Suppressor macrophage treated with lipopolysaccharide for 1 hour (primary cell): ENCODE measurements around the gene PTPA.

Experiments
- DNase-seq, 3 donors: peaks; one replicate each; pipeline ENCODE4 v3.0.0-alpha.2; 2020 to 2022

Gene PTPA

DNA sequence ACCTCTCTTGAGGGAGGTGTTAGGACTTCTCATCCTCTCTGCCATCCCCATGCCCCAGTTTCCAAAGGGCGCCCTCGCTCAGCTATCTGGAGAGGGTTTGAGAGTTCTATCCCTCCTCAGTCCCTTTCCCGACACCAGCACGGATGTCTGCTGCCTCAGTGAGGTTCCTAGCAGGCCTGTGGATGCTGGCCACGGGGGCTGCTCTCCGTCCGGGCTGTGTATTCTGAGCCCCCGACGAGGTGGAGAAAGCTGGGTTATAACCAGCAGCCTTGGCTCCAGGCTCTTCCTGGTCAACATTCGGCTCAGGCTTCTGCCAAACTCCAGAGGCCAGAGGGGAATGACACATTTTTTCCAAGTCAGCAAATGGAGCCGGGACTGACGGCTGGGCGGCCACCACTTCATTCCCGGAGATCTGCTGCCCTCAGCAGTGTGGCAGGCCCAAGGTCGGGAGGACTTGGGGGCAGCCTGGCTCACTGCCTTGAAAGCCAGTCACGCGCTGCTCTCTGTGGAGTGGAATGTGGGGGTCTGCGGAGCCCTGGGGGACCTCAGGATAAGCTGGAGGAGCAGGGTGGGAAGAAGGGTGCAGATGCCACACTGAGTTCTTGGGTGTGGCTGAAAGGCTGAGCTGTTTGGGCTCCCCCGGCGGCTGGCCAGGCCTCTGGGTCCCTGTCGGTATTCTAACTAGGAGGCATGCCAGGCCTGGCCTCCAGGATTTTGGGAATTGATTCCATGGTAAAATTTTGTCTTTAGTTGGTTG lies 27.4 kb downstream of the PTPA start:
- no peak for DNase-seq

DNA sequence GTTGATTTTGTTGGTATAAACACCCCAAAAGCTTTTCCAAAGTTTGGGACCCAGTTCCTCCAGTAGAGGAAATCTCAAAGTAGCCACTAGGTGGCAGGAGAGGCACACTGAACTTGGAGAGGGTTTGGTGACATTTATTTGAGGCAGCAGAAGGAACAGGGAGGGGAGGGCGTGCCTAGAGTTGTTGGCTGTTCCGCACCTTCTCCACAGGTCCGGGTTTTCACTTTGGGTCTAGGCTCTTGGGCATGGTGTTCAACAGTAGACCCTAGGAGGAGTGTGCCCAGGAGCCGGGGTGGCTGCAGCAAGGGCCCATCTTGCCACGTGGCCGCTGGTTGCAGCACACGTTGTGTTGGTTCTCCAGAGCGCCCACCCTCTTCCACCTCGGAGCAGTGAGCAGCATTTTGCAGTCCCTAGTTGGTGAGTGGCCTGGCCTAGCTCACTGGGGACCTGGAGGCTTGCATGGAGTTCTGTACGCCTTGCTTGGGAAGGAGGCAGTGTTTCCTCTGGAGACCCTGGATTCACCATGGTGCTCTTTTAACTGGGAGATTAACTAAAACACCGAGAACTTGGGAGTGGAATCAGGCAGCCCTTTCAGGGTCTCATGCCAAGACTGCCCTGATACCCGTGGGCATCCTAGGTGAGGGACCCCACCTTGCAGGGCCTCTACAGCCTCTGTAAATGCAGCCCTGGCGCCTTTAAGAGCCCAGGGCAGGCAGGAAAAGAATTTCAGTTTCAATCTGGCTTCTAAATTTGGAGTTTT lies 28.2 kb downstream of the PTPA start:
- peak; percentile 87 to 89 (median 88) for DNase-seq

DNA sequence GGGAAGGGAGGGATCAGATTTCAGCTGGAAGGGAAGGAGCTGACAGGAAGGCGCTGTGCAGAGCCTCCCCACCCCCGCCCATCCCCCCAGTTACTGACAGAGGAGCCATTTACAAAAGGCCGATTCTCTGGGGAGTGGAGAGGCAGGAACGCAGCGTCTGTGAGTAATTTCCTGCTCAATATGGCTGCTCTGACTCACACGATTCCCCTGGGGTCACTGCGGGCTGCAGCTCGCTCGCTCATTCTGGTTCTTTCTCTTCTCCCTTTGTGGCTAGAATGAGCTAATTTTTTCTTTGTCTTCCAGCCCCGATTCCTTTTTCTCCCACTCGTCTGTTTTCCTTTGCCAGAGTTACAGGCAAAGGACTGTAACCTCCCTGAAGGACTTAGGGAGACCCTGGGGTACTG lies 28.8 kb downstream of the PTPA start:
- DNase-seq, result peak; percentile 94 to 97 (median 95)

DNA sequence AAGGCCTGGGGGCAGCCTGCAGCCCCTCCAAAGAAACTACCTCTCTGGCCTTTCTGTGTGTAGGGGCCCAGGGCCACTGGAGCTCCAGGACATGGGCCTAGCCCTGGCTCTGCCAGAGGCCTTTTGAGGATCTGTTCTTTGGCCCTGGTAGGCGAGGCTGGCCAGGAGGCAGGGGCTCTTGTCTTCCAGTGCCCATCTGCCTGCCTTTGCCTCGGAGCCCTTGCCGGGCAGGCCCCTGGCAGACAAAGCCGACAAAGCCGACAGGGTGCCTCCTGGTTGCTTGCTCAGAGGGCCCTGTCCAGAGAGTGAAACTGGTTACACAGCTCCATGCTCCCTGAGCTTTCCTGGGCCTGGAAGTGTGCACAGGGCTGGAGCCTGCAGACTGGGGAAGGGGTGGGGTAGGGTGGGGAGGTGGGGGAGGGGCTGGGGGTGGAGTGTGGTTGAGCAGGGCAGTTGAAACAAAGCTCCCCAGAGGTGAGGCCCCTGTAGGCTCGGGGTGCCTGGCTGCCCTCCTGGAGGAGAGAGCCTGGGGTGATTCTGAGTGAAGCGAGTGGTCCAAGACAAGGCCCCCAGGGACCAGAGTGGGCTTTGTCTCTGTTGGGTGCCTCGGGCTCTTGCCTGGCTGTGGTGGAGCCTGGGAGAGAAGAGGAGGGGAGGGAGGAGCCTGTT lies 29.3 kb downstream of the PTPA start:
- peak; percentile 15 to 29 (median 27) for DNase-seq

DNA sequence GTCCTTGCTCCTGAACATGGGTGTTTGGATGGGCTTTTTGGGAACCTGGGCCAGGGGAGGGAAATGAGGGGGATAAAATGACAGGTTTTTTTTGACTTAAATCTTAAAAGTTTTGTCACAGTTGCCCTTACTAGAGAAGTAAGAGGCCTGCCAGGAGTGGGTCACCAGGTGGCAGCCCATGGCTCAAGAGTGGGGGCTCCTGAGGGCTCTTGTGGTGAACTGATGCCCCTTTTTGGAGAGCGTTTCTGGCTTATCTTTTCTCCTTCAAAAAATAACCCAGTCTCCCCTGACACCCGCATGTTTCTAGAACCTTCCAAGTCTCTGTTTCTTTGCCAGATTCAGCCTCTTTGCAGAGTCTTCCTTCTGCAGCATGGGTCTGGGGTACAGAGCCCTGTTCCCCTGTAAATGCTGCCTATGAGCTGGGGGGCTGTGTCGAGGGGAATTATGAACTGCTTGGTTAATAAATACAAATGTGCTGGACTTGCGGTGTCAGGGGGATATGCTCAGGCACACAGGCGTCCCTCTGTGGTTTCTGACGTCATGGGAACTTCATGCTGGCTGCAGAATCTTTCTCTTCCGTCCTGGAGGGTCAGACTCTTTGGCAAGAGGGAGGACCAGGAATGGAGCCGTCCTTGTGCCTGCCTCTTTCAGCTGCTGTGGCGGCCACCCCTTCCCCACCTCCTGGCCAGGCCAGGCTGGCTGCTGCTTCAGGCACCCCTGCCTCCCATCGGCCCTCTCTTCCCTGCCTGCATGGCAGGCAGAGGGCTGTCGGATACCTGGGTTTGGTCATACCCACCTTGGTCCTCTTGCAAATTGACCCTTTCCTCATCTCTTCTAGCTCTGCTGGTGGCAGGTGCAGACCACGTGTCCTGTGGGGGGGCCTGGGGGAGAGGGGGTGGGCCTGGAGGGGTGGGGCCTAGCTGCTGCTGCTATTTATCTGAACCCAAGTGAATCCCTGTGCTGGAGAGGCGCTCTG lies 30.1 kb downstream of the PTPA start:
- DNase-seq, result peak; percentile 84 to 88 (median 87)

DNA sequence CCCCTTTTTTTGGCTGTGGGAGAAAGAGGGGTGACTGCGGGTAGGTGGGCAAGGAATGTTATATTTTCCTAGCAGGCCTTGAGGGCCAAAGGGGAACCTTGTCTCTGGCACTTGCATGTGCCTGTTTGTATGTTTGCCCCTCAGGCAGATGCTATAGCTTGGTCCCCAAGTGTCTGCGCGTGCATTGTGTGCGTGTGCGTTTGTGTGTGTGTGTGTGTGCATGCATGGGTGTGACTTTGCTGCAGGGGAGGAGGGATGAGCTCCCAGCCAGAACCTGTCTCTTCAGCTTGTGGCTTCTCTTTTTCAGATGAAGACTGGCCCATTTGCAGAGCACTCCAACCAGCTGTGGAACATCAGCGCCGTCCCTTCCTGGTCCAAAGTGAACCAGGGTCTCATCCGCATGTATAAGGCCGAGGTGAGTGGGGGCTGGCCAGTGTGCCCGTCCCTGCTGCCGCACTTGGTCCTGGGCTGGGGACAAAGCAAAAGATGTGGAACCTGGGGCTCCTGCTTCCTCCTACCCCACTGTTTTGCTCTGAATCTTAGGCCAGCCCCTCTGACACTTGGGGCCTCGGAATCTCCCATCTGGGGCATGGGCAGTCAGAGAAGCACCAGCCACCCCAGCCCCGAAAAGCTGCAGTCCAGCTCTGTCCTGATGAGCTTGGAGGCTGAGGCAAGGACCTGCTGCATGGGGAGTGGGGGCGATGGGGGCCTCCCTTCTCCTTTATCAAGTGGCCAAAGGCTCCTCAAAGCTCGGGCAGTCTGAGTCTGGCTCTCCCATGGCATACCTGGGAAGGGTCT lies 31.1 kb downstream of the PTPA start:
- no peak for DNase-seq

DNA sequence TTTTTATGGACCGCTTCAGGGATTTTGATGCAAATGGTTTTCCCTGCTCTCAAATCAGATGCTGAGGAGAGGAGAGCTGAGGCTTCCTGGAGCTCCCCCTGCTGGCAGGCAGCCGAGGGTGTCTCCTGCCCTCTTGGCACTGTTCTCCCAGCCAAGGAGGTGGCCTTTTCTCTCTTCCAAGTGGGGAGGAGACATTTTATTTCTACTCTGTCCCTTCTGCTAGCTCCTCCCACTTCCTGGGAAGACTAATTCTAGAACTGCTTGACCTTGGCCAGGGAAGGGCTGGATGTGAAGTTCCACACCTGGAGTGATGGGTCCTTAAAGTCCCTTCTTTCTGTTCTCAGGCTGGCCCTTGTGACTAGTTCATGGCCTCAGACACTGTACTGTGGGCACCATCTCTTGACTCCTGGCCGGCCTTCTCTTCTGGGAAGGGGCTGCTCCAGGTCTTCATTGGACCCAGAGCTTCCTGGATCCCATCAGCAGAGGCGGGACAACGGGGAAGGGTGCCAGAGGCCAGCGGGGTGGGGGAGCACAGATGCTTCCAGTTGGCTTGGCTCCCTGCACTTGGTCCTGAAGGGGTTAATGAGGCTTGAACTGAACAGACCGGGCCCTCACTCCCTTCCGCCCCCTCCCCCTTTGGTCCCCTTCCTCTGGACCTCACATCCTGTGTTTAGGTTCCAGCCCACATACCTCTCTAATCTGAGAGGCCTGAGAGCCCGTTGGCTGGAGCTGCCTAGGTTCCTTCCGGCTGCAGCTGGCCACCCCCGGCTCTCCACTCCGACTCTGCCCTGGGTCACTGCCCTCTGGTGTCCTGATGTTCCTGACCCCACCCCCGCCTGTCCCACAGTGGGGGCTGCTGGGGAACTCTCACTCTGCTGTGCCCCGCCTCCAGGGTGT lies 32.1 kb downstream of the PTPA start:
- peak; percentile 79 to 90 (median 83) for DNase-seq

DNA sequence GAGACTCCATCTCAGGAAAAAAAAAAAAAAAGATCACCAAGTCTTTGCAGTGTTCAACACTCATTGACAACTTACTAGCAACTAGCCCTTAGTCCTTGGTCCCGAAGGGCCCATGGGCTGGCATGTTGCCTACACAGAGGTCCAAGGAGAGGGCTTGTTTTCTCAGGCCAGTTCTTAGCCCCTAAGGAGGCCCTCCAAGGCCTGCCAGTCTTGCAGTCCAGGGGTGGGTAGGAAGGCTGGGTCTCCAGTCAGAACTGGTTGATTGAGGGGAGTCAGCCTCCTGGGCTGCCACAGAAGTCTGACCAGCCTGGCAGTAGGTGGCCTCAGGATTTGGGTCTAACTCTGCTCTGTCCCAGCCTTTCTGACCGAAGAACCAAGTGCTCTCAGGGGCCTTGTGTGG lies 34.1 kb downstream of the PTPA start:
- DNase-seq, result no peak

DNA sequence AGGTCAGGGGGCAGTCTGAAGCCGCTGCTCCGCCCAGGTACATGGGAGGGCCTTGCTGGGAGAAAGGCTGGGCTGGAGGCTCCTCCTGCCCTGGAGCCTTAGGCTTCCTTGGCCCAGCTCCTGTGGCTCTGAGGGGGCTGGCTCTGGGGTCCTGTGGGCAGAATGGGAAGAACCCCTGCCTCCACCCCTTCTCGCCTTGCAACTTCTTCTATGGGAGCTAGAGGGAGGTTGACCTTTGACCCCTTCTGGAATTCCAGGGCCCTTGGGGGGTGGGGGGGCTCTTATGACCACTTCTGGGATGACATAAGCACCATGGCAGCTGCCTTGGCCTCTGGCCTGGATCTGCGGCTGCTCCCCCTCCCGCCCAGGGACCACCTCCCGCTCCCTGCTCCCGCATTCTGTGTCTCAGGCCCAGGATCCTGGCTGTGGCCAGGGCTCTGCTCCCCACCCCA lies 34.7 kb downstream of the PTPA start:
- DNase-seq, result no peak

DNA sequence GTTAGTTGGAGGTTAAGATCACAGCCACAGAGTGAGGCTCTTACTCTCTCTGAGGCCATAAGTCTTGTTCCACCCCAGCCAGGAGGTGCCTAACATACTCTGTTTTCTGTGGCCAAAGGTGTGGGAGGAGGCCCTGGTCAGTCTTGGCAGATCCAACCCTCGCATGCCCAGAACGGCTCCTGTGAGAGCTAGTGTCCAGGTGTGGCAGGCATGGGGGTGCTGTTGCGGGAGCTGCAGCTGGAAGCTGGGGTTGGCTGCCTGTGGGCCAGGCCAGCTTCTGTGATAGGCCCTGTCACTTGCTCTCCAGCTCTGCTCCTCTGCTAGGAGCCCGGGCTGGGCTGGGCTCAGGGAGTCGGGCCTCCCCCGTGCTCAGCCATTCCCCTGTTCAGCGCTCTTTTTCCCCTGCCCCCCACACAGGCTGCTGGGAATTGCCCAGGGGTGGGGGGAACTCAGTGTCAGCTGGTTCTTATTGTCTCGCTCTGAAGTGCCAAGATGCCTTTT lies 35.3 kb downstream of the PTPA start:
- no peak for DNase-seq

DNA sequence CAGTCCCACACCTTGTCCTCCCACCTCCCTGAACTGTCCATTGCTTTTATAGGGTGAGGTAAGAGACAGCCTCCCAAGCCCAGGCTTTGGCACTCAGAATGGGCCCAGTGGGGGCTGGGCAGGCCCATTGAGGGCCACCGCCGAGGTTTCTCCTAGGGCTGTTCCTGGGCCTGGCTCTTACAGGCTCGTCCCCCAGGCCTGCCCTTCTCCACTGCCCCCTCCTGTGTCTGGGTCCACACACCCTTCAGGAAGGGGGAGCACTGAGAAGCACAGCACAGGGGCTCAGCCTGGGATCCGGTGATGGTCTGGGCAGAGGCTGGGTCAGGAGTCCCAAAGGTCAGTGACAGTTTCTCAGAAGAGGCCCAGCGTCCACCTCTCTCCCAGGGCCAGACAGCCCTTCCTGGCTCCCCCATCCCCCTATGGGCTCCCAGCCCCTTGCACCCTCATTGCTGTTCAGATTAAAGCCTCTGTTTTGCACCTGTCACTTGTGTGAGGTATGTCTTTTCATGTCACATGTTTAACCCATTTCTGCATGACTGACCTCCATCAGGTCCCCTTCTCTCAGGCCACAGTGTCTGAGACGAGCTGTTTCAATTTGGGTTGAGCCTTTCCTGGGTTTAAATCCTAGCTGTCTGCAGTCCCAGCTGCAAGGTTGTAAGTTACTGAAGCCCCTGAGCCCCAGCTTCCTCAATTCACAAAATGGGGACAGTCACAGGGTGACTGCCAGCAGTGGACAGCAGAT lies 37.4 kb downstream of the PTPA start:
- no peak for DNase-seq

DNA sequence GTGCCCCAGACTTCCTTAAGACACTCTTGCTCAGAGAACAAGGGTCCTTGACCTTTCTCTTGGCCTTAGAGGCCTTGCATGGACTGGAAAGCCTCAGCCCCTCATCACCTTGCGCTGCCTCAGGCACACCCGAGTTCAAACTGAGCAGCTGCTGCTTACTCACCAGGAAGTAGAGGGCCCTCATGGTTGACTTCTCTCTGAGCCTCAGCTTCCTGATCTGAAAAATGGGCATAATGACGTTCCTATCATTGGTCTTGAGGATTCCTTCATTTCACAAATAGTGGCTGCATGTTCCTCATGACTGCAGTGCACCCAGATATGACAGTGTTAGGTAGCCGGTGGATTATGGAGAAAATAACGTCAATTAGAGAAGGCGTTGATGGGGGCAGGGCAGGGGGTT lies 38.2 kb downstream of the PTPA start:
- DNase-seq, result no peak

DNA sequence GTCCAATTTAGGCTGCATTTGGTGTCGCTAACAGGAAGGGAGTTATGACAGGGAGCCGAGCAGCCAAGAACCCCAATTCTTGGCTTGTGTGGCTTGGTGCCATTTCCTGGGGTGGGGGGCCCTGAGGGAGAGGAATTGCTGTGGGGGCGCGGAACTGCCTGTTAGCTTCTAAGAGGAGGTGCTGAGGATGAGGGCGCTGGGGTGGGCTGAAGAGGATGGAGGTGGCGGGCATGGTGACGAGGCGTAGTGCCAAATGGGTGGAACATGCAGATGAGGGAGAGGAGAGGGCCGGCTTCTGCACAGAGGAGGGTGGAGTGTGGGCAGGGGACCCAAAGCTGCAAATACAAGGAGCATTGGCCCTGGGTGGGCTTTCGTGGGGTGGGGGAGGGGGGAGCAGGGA lies 38.9 kb downstream of the PTPA start:
- DNase-seq, result no peak

DNA sequence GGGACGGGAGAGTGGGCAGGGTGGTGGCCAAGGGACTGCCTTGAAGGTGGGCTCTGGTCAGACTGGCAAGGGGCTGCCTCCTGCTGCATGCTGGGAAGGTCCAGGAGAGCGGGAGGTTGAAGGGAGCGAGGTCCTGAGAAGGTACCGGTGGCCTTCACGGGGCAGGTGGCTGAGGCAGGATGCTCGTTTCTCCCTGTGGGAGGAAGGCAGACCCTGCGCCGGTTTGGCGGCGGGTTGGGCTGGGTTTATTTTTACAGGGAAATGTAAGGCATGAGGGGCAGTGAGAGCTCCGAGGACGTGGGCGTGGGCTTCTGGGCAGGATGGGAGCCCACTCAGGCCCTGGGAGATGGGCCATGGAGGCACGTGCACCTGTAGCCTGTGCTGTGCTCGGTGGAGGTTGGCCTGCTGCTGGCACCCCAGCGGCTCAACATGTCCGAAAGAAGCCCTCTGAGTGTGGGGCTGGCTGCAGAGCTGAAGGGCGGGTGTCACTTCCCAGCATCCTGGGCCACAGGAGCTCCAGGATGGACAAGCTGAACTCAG lies 39.5 kb downstream of the PTPA start:
- DNase-seq, result no peak

DNA sequence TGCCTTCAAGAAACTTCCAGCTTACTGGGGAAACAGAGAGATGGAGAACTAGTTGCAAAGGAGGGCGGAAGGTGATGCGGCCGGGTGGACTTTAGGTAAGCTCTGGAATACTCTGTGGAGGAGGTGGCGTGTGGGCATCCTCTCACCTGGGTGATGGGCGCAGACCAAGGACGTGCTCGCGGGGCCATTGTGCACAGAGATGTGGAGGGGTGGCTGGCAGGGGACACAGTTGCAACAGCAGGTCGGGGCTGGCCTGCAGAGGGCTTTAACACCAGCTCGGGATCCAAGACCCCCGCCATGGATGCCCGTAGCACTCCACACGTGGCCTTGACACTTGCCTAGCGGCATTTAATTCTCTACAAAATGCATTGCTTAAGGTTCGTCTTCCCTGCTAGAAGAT lies 40.3 kb downstream of the PTPA start:
- no peak for DNase-seq

DNA sequence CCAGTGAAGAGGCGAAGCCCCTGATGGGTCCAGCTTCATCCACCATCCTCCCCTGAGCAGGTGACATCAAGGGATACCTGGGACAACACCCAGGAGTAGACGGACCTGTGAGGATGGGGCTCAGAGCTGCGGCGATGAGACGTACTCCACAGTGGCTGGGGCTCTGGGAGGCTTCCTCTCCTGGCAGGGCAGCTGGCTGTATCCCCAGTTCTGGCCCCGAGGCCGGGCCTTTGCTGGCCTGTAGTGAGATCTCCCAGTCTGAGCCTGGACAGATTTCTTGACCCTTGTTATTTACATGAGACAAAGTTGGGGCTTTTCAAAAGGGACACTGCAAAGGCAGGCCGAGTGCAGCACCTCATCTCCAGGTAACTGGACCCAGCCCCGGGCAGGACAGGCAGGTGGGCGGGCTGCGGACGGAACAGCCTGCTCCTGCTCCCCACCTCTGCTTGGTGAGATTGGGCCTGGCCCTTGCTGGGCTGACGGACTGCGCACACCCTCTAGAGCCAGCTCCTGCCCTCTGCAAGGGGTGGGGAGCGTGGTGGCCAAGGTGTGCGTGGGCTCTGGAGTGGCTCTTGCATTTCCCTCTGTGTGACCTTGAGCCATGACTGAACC lies 43.8 kb downstream of the PTPA start:
- no peak for DNase-seq

DNA sequence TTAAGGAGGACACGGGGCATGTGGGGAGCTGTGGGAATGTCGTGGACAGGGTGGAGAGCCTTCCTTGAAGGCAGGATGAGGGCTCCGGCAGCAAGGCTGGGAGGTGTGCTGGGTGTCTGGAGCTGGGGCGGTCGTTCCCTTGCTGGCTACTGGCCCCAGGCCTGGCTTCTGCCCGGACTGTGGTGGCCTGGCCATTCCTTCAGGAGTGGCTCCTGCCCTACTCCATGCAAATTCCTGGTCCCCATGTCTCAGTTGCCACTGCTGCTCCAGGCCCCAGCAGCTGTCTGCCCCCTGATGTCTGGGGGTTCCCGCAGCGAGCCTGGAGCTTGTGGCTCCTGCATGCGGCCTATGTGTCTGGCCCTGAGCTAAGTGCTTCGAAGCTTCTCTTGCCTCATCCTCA lies 44.9 kb downstream of the PTPA start:
- DNase-seq, result no peak

DNA sequence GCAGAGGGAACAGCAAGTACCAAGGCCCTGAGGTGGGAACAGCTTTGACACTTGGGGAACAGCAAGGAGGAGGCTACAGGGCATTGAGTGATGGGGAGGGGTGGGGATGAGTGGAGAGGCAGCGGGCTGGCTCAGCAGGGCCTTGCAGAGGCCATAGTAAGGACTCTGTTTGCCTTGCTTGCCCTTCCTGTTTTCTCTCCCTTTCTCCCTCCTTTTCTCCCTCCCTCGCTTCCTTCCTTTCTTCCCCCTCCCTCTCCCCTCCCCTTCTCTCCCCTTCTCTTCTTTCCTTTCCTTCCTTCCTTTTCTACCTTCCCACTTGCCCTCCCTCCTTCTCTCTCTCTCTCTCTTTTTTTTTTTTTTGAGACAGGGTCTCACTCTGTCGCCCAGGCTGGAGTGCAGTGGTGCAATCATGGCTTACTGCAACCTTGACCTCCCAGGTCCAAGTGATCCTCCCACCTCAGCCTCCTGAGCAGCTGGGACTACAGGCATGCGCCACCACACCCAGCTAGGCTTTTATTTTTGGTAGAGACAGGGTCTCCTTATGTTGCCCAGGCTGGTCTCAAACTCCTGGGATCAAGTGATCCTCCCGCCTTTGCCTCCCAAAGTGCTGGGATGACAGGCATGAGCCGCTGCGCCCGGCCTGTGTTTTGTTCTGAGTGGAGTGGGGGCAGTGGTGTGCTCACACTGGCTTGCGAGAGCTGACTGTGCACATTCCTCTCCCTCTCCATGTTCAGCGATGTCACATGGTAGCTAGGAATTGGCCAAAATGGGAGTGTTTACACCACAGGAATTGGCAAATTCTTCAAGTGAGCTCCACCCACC lies 49.7 kb downstream of the PTPA start:
- no peak for DNase-seq
